Measurements from ENCODE around the gene PRKAR1B.

The PRKAR1B gene

GRCh38 chr7:584122-584465, 143.0 kb downstream of the PRKAR1B start:
- no peak for DNase-seq

GRCh38 chr7:583410-584121, 143.5 kb downstream of the PRKAR1B start:
- DNase-seq = no peak

- no peak for DNase-seq
Observed at GRCh38 chr7:582931-583330, 144.2 kb downstream of the PRKAR1B start.

- DNase-seq = no peak
Observed at GRCh38 chr7:582081-582835, 144.8 kb downstream of the PRKAR1B start.

GRCh38 chr7:578386-578785, 148.7 kb downstream of the PRKAR1B start:
- DNase-seq = no peak

GRCh38 chr7:577741-578370, 149.2 kb downstream of the PRKAR1B start:
- DNase-seq = no peak

GRCh38 chr7:577278-577665, 149.8 kb downstream of the PRKAR1B start:
- DNase-seq = no peak

- no peak for DNase-seq
Observed at GRCh38 chr7:576524-577277, 150.4 kb downstream of the PRKAR1B start.

- no peak for DNase-seq
Observed at GRCh38 chr7:575425-576366, 151.4 kb downstream of the PRKAR1B start.

GRCh38 chr7:574661-575395, 152.3 kb downstream of the PRKAR1B start:
- no peak for DNase-seq

GRCh38 chr7:573933-574381, 153.1 kb downstream of the PRKAR1B start:
- no peak for DNase-seq

- no peak for DNase-seq
Observed at GRCh38 chr7:573269-573932, 153.7 kb downstream of the PRKAR1B start.

- DNase-seq = no peak
Observed at GRCh38 chr7:572416-573268, 154.4 kb downstream of the PRKAR1B start.

GRCh38 chr7:571718-572415, 155.2 kb downstream of the PRKAR1B start:
- no peak for DNase-seq

GRCh38 chr7:571096-571717, 155.9 kb downstream of the PRKAR1B start:
- DNase-seq = no peak

- no peak for DNase-seq
Observed at GRCh38 chr7:570801-571070, 156.3 kb downstream of the PRKAR1B start.

- DNase-seq = no peak
Observed at GRCh38 chr7:569996-570800, 156.9 kb downstream of the PRKAR1B start.
